GM18511 (cell line): Measurements from ENCODE around the gene B3GNT3.
"Not testable (repeated sequence)": the region's sequence is repeated elsewhere in the genome, so short reads cannot be mapped to it uniquely, and the experiment has no call there.

Experiments
- ATAC-seq: cut with Tn5 transposase; IDR thresholded peaks from one replicate; pipeline ENCODE4 v1.9.1; 2021; ENCODE audit warnings: mild to moderate bottlenecking, moderate library complexity; ENCODE audit not compliant: unreplicated experiment

B3GNT3 gene

DNA sequence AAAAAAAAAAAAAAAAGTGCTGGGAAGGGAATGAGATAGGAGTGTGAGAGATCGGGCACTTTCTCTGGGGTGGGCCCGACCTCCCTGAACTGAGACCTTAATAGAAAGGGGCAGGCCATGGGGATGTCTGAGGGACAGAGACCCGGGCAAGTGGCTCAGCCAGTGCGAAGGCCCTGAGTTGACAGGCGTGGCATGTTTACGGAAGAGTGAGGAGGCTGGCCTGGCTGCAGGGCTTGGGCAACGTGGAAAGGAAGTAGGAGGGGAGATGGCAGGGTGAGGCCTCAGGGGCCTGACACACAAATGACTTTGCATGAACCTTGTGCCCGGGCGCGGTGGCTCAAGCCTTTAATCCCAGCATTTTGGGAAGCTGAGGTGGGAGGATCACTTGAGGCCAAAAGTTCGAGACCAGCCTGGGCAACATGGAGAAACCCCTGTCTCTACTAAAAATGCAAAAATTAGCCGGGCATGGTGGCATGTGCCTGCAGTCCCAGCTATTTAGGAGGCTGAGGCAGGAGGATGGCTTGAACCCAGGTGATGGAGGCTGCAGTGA, 29.8 kb upstream of the B3GNT3 start:
- ATAC-seq, result no peak

- ATAC-seq, result no peak
These were observed 28.3 kb upstream of the B3GNT3 start for GRCh38 chr19:17766543-17767131.

- ATAC-seq, result no peak
These were observed 27.4 kb upstream of the B3GNT3 start for GRCh38 chr19:17767559-17767958.

- ATAC-seq, result no peak
These were observed 24.3 kb upstream of the B3GNT3 start for GRCh38 chr19:17770613-17771012.

GRCh38 chr19:17772172-17772571, 22.8 kb upstream of the B3GNT3 start:
- ATAC-seq, result no peak

- ATAC-seq, result no peak
These were observed 19.6 kb upstream of the B3GNT3 start for GRCh38 chr19:17775245-17775927.

DNA sequence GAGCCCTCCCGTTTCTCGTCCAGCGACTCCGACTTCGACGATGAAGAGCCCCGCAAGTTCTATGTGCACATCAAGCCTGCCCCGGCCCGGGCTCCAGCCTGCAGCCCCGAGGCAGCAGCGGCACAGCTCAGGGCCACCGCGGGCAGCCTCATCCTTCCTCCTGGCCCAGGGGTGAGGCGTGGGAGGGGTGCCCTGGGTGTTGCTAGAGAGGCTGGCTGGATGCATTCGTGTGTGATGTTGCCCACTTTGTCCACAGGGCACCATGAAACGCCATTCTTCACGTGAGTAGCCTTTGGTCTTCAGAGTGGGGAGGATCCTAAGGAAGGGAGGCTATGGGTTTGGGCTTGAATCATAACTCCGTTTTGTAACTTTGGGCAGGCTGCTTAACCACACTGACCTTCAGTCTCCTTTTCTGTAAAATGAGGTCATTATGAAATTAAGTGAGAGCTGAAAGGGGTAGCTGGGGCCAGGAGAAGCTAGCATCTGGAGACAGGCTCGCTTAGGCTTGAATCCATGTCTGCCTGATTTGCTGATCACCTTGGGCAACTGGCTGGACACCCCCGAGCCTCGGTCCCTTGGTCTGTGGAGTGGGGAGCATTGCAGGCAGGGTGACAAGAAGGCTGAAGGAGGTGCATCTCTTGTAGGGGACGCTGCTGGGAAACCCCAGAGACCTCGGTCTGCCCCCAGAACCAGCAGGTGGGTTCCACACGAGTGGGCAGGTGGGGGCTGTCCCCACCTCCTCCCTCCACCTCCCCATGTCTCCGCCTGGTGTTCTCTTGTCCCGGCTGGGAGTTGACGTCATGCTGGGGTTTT, 18.7 kb upstream of the B3GNT3 start:
- peak; percentile 80 for ATAC-seq

- not testable (repeated sequence) for ATAC-seq
These were observed 17.1 kb upstream of the B3GNT3 start for GRCh38 chr19:17777840-17778239.

DNA sequence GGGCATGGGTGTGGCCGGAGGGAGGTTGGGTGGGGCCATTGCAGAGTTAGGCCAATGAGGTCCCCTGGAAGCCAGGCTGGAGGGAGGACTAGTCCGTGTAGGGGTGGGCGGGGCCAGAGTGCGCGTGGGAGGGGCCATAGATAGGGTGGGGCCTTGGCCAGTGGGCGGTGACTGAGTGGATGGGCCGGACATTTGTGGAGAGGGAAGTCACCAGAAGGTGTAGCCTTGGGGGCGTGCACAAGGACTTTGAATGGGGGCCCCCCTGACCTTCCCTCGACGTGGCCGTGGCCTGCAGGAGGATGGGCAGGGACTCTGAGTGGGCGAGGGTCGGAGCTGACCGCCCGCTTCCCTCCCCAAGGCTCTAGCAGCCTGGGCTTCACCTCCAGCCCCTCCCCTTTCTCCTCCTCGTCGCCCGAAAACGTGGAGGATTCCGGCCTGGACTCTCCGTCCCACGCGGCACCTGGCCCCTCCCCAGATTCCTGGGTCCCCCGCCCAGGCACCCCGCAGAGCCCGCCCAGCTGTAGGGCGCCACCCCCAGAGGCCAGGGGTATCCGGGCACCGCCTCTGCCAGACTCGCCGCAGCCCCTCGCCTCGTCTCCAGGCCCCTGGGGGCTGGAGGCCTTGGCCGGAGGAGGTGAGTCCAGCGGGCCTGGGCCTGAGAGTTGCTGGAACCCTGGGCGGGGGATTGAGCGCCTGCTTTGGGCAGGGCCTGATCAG, 16.5 kb upstream of the B3GNT3 start:
- ATAC-seq, result no peak

- ATAC-seq, result no peak
These were observed 15.7 kb upstream of the B3GNT3 start for GRCh38 chr19:17778968-17779929.

DNA sequence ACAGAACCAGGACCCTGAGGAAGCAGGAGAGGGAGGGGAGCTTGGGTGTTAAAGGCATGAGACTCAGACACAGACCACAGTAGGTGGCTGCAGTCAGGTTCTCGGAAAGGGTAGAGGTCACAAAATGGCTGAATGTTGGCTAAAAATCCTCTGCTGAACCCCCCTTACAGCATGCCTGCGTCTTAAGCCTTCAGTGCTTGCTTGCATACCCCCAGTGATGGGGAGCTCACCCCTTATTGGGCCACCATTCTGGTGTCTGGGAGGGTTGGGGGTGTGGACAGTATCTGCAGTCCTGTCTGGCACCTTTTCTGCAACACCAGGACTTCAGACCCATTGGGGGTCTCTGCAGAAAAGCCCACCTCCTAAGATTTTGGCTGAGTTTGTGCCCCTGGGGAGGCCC, 14.2 kb upstream of the B3GNT3 start:
- no peak for ATAC-seq

- ATAC-seq, result not testable (repeated sequence)
These were observed 11.2 kb upstream of the B3GNT3 start for GRCh38 chr19:17783721-17784120.

DNA sequence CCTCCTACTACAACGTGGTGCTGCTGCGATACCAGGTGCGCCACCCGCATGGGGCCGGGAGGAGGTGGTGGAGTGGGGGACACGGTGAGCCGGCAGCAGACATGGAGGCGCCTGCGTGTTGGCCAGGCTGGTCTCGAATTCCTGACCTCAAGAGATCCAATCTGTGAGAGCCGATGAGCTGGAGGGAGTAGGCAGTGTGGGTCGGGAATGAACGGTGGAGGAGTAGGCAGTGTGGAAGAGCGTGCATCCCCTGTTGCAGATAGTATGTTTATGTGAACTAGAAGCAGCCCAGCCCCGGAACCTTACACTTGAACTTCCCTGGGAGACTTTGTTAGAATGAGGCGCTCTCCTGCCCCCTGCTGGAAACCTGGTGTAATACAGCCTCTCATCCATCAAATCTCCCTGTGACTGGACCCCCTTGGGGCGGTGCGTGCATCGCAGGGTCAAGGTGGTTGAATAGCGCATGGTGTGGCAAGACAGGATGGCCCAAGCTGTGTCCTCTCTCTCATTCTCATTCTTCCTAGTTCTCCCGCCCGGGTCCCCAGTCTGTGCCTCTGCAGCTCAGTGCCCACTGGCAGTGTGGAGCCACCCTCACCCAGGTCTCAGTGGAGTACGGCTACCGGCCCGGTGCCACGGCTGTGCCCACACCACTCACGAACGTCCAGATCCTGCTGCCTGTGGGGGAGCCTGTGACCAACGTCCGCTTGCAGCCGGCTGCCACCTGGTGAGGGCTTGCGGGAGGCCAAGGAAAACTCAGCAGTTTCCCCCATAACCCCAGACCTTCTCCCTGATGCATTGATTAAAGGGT, 10.5 kb upstream of the B3GNT3 start:
- no peak for ATAC-seq

- no peak for ATAC-seq
These were observed 7.5 kb upstream of the B3GNT3 start for GRCh38 chr19:17787274-17787913.

DNA sequence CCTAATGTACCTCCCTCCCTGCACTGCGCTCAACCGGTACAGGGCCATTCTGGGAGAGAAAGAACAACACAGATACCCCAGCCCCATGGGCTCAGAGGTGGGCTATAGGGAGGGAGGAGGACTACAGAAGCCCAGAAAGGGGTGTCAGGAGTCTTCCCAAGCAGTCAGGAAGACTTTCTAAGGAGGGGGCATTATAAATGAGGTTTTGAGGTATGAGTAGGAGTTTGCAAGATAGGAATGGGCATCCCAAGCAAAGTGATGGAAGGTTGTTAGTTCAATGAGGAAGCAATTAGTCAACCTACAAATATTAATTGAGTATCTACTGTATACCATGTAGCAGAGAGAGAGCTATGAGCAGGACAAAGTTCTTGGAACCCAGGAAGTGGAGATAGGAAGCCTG, 6.3 kb upstream of the B3GNT3 start:
- no peak for ATAC-seq

- ATAC-seq, result no peak
These were observed 4.7 kb upstream of the B3GNT3 start for GRCh38 chr19:17790059-17790780.

DNA sequence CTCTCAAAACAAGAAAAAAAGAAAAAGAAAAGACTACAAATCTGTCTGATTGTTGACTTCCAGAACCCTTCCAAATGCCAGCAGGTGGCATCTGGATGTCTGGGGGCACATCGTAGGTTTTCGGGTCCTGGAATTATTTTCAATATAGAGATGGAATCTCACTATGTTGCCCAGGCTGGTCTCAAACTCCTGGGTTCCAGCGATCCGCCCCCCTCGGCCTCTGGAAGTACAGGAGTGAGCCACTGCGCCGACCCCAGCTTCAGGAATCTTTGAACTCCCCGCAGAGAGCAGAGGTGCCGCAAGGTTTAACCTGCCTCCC, 567 bp upstream of the B3GNT3 start:
- ATAC-seq, result no peak

- ATAC-seq, result no peak
These were observed 538 bp downstream of the B3GNT3 start for GRCh38 chr19:17795495-17795856.
